GM13977 (cell line): ENCODE results near the gene ACADM.
"Not testable (repeated sequence)": the region's sequence is repeated elsewhere in the genome, so short reads cannot be mapped to it uniquely, and the experiment has no call there.

ENCODE experiments used
- DNase-seq: peaks from one replicate; pipeline ENCODE4 v3.0.0; 2012; ENCODE audit warnings: low spot score
- CTCF ChIP-seq: IDR thresholded peaks from 2 replicates; pipeline ENCODE4 v1.5.1; 2012; ENCODE audit warnings: mild to moderate bottlenecking, control low read depth; ENCODE audit not compliant: insufficient read depth; ENCODE audit errors: extremely low read depth, missing control alignments
- in situ Hi-C: fragments of 300-500 bp; cut with MboI; formaldehyde crosslinking; loops from one replicate; pipeline ENCODE4 v1.12.0; 2022; ENCODE audit warnings: low sequenced_read_pairs, low pct_unique_long_range_greater_than_20kb, mixed read lengths, inconsistent platforms; ENCODE audit not compliant: unreplicated experiment

ACADM gene

DNA sequence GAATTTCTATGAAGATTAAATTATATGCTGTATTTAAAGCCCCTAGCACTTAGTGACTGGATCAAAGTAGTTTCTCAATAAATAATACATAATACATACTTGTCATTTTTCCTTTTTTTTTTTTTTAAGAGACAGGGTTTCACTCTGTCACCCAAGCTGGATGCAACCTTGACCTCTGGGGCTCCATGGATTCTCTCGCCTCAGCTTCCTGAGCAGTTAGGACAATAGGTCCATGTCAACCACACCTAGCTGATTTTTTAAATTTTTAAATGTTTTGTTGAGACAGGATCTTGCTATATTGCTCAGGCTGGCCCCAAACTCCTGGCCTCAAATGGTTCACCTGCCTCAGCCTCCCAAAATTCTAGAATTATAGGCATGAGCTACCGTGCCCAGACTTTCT lies 5.9 kb downstream of the ACADM start:
- no peak for DNase-seq
- in situ Hi-C loops = no loop called here
- TF ChIP-seq CTCF = no peak

- DNase-seq = no peak
- no peak for TF ChIP-seq CTCF
- in situ Hi-C loops = no loop called here
Observed at GRCh38 chr1:75731881-75732280, 7.4 kb downstream of the ACADM start.

DNA sequence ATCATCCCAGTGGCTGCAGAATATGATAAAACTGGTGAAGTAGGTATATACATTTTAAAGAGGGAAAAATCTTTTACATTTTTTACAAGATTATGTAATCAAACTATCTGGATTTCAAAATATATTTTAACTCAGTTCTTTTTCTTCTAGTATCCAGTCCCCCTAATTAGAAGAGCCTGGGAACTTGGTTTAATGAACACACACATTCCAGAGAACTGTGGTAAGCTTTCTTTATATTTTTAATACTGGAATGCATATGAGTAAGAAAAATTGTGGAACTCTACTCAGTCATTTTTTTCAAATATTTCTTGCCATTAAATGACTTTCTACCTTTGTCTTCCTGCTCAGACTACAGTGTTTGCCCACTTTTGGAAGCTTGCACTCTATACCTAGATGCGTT lies 8.2 kb downstream of the ACADM start:
- TF ChIP-seq CTCF = no peak
- in situ Hi-C loops = no loop called here
- DNase-seq = no peak

GRCh38 chr1:75733661-75734060 lies 9.2 kb downstream of the ACADM start:
- no peak for TF ChIP-seq CTCF
- DNase-seq = no peak
- in situ Hi-C loops = no loop called here

- in situ Hi-C loops = no loop called here
- DNase-seq = no peak
- TF ChIP-seq CTCF = no peak
Observed at GRCh38 chr1:75736016-75736415, 11.5 kb downstream of the ACADM start.

GRCh38 chr1:75742047-75742625 lies 17.6 kb downstream of the ACADM start:
- in situ Hi-C loops = no loop called here
- no peak for TF ChIP-seq CTCF
- no peak for DNase-seq

GRCh38 chr1:75745276-75745675 lies 20.8 kb downstream of the ACADM start:
- DNase-seq = no peak
- in situ Hi-C loops = no loop called here

DNA sequence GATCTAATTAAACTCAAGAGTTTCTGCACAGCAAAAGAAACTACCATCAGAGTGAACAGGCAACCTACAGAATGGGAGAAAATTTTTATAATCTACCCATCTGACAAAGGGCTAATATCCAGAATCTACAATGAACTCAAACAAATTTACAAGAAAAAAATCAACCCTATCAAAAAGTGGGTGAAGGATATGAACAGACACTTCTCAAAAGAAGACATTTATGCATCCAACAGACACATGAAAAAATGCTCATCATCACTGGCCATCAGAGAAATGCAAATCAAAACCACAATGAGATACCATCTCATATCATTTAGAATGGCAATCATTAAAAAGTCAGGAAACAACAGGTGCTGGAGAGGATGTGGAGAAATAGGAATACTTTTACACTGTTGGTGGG lies 32.7 kb downstream of the ACADM start:
- in situ Hi-C loops, DNase-seq: not testable (repeated sequence)

More at GRCh38 chr1:75745276-75745675, 20.8 kb downstream of the ACADM start:
- TF ChIP-seq CTCF = no peak

DNA sequence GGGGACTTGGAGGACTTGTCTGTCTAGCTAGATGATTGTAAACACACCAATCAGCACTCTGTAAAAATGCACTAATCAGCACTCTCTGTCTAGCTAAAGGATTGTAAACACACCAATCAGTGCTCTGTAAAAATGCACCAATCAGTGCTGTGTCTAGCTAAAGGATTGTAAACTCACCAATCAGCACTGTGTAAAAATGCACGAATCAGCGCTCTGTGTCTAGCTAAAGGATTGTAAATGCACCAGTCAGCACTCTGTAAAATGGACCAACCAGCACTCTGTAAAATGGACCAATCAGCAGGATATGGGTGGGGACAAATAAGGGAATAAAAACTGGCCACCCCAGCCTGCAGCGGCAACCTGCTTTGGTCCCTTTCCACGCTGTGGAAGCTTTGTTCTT lies 34.0 kb downstream of the ACADM start:
- in situ Hi-C loops = not testable (repeated sequence)

More for the DNA sequence above, 34.0 kb downstream of the ACADM start:
- not testable (repeated sequence) for DNase-seq
